Measurements from ENCODE around the gene RSU1.

- TF ChIP-seq NCOA2 (CRISPR knock-in tag; IDR thresholded peaks at IDR 0.05) = no peak
- no peak for TF ChIP-seq TAF1 (CRISPR knock-in tag; IDR thresholded peaks at IDR 0.05)
- no peak for TF ChIP-seq PAX8 (CRISPR knock-in tag; IDR thresholded peaks at IDR 0.05; ENCODE audit: borderline replicate concordance)
- no peak for TF ChIP-seq CTCF (CRISPR knock-in tag; IDR thresholded peaks at IDR 0.05)
- TF ChIP-seq DNMT3B (CRISPR knock-in tag; conservative IDR thresholded peaks at IDR 0.05) = no peak
- TF ChIP-seq SP2 (CRISPR knock-in tag; IDR thresholded peaks at IDR 0.05) = no peak
- TF ChIP-seq JUN (CRISPR knock-in tag; IDR thresholded peaks at IDR 0.05) = no peak
- no peak for TF ChIP-seq RFXANK (CRISPR knock-in tag; IDR thresholded peaks at IDR 0.05)
- TF ChIP-seq THYN1 (CRISPR knock-in tag; IDR thresholded peaks at IDR 0.05; ENCODE audit: borderline replicate concordance, low read depth) = no peak
- no peak for TF ChIP-seq CBX5 (CRISPR knock-in tag; IDR thresholded peaks at IDR 0.05; ENCODE audit: borderline replicate concordance)
- TF ChIP-seq PTBP1 (IDR thresholded peaks at IDR 0.05; ENCODE audit: low read depth, low read length, poor library complexity, severe bottlenecking) = no peak
- TF ChIP-seq SP1 (IDR thresholded peaks at IDR 0.05) = no peak
- no peak for TF ChIP-seq SP1 (CRISPR knock-in tag; IDR thresholded peaks at IDR 0.05)
- TF ChIP-seq ATF3 (CRISPR knock-in tag; IDR thresholded peaks at IDR 0.05) = no peak
Measured at GRCh38 chr10:16727666-16728065, 89.6 kb downstream of the RSU1 start.

Data from HepG2 (cell line).